ENCODE results near the gene TRIM2.

TRIM2 gene

DNA sequence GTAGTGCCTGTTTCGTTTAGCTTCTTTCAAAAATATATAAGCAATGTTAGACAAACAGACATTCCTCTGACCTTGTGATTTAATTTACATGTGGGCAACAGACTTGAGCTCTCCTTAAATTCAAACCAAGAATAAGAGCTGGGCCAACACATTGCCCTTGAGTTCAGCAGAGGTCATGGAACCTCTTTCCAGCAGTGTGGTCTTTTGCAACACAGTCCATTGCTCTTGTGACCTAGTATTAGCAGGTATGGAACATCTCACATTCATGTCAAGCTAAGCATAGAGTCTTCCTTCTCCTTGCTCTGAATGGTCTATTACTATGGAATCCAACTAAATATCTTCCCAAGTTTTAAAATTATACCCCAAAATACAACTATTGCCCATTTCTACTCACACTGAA, 106.5 kb downstream of the TRIM2 start:
- DNase-seq (ENCODE audit: low spot score) = no peak
- ChIA-PET CTCF (interaction anchor here (0.6 to 1.1 kb wide), 2 partner anchors 114 to 168 kb away, joined by 3 to 6 read pairs; no protein-coding TSS in a partner anchor), POLR2A (ENCODE audit: low non-redundant PET) (no interaction called here)
- H3K27ac ChIP-seq = no peak overlapping the region
- TF ChIP-seq, protein P1, sequence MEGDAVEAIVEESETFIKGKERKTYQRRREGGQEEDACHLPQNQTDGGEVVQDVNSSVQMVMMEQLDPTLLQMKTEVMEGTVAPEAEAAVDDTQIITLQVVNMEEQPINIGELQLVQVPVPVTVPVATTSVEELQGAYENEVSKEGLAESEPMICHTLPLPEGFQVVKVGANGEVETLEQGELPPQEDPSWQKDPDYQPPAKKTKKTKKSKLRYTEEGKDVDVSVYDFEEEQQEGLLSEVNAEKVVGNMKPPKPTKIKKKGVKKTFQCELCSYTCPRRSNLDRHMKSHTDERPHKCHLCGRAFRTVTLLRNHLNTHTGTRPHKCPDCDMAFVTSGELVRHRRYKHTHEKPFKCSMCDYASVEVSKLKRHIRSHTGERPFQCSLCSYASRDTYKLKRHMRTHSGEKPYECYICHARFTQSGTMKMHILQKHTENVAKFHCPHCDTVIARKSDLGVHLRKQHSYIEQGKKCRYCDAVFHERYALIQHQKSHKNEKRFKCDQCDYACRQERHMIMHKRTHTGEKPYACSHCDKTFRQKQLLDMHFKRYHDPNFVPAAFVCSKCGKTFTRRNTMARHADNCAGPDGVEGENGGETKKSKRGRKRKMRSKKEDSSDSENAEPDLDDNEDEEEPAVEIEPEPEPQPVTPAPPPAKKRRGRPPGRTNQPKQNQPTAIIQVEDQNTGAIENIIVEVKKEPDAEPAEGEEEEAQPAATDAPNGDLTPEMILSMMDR (conservative IDR thresholded peaks at IDR 0.05; ENCODE audit: low read depth) = no peak

DNA sequence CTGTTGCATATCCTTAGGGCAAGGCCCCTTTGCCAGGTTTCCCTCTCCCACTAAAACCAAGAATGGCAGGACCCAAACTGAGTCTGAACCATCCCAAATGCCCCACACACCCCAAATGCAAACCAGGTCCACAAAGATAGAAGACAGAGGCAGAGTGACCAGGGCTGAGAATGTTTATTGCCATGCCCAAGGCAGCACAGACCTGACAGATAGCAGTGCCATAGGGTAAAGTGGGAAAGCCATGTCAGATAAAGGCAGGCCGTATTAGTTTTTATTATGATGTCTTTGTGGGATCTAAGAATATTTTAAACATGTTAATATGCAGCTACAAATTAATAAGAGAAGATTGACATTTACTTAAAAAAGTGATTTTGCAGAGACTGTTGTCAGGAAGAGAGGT, 110.7 kb downstream of the TRIM2 start:
- TF ChIP-seq, protein P1 (conservative IDR thresholded peaks at IDR 0.05; ENCODE audit: low read depth) = no peak
- ChIA-PET POLR2A (ENCODE audit: low non-redundant PET) (no interaction called here), CTCF (interaction anchor here (0.6 kb wide), 1 partner anchor 172 kb away, joined by 3 read pairs; no protein-coding TSS in a partner anchor)
- DNase-seq (ENCODE audit: low spot score) = no peak
- H3K27ac ChIP-seq = no peak overlapping the region

DNA sequence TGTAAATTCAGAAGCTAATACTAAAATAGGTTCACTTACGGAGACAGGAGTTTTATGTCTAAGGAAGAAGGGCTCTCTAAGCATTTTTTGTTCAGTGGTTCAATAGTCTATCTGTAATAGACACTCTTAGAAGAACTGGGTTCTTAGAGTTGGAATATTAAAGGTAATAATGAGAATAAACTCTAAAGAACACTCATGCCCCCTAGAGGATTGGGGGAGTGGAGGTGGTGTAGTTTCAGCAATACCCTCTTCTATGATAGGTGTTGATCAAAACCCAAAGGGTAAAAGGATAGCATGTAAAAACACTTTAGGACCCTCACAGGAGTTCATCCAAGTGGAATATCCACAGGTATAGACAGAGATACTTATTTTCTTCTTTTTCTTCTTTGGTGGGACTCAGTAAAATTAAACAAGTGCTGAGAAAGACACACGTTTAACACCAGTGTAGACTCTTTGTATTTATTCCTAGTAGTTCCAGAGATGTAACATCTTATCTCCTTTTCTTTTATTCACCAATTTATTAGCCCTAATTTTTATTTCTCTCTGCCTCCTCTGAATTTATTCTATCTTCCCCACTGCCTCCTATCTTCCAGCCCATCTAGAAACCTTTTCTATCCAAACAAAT, 114.6 kb downstream of the TRIM2 start:
- ChIA-PET POLR2A (ENCODE audit: low non-redundant PET) (no interaction called here), CTCF (interaction anchor here (0.6 to 4.0 kb wide), 4 partner anchors 12 to 235 kb away, joined by 3 to 23 read pairs (median 4); no protein-coding TSS in a partner anchor)
- TF ChIP-seq, protein P1 (conservative IDR thresholded peaks at IDR 0.05; ENCODE audit: low read depth) = peak; percentile 81
- H3K27ac ChIP-seq = no peak overlapping the region
- DNase-seq (ENCODE audit: low spot score) = peak; percentile 71

DNA sequence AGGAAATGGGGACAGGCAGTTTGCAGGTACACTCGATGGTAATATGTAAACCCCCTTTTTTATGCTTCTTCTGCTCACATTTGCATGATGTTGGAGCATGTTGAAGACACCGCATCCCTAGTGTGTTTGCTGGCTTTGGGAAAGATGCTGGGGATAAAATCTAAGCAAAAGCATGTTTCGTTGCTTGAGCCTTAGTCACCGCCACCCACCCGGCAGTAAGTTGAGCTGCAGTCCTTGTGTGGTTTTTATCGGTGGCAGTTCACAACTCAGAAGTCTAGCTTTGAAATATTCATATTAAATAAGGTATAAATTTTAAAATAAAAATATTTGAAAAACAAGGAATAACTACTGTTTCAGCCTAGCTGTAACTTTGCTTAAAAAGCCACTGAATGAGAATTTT, 118.5 kb downstream of the TRIM2 start:
- CTCF ChIA-PET = interaction anchor here (2.0 kb wide), 1 partner anchor 180 kb away, joined by 11 read pairs; no protein-coding TSS in a partner anchor

DNA sequence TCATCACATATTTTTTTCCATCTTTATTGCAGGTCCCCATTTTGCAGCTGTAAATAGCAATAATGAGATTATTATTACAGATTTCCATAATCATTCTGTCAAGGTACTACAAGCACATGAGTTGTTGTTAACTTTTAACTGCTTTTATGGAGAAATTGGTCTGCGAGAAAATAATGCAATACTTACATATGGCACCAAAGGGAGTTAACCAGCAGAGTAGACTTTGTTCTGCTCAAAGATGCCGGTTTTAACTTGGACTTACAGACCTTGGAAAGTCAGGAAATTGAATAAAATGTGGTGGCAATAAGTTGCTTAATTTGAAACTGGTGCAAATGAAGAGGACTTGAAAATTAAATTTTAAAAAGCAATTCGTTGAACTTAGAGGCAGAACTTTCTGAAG, 119.8 kb downstream of the TRIM2 start:
- ChIA-PET POLR2A (ENCODE audit: low non-redundant PET) (no interaction called here), CTCF (interaction anchor here (0.7 to 2.0 kb wide), 2 partner anchors 181 to 247 kb away, joined by 3 to 11 read pairs; no protein-coding TSS in a partner anchor)
- no peak for DNase-seq (ENCODE audit: low spot score)
- TF ChIP-seq, protein P1 (conservative IDR thresholded peaks at IDR 0.05; ENCODE audit: low read depth) = no peak
- no peak overlapping the region for H3K27ac ChIP-seq

More for the DNA sequence above, 118.5 kb downstream of the TRIM2 start:
- DNase-seq (ENCODE audit: low spot score) = no peak
- POLR2A ChIA-PET (ENCODE audit: low non-redundant PET) = no interaction called here
- H3K27ac ChIP-seq = no peak overlapping the region
- TF ChIP-seq, protein P1 (conservative IDR thresholded peaks at IDR 0.05; ENCODE audit: low read depth) = no peak

DNA sequence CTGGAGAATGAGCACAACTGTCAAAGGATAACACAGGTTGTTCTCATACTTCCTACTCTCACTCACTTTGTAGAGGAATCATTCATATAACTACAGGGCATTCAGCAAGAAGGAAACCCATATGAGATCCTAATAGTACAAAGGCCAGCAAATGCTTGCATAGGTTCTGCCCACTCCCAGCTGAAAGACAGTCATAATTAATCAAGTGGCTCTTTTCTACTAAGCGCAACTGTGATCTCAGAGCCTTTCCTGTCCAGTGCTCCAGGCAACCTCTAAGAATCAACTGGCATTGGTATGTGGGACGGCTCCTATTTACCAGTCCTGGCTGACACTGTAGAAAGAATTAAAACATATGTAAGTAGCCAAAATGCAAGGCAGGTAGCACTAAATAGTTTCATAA, 121.3 kb downstream of the TRIM2 start:
- ChIA-PET CTCF (no interaction called here), POLR2A (ENCODE audit: low non-redundant PET) (no interaction called here)
- no peak overlapping the region for H3K27ac ChIP-seq
- TF ChIP-seq, protein P1 (conservative IDR thresholded peaks at IDR 0.05; ENCODE audit: low read depth) = no peak
- DNase-seq (ENCODE audit: low spot score) = no peak

Measured in RWPE1 (cell line).